Spleen (tissue), 7 donors: Measurements from ENCODE around the gene NUDT14.

ENCODE experiments used
- CTCF ChIP-seq, 11 experiments: fragments of 200-600 bp in 7 of 11; fragments of 450-650 bp in 4 of 11; sonication (generic) in 4 of 11; IDR thresholded peaks in 8 of 11; conservative IDR thresholded peaks in 3 of 11; 1 replicate in 7 of 11; 2 replicates in 4 of 11; pipeline versions ENCODE4 v1.4.0 to v1.8.0; 2016 to 2021; ENCODE audit warnings: antibody characterized with exemption in 11 of 11, inconsistent platforms in 4 of 11, mild to moderate bottlenecking in 1 of 11
- POLR2A ChIP-seq, 3 donors: fragments of 450-650 bp; IDR thresholded peaks; one replicate each; pipeline ENCODE4 v1.5.1; 2017; ENCODE audit warnings: antibody characterized with exemption in 3 of 3, mild to moderate bottlenecking in 1 of 3
- donor health status: DM: no; HTN: no; CAD: no; lungs with moderate emphysema.
- donor health status: DM: no; HTN: no; CAD: no.
- donor health status: DM: no; HTN: no; CAD: no.

GRCh38 chr14:105139831-105140239, 41.3 kb downstream of the NUDT14 start:
- TF ChIP-seq CTCF (IDR thresholded peaks at IDR 0.05 in 8 of 11, conservative IDR thresholded peaks at IDR 0.05 in 3 of 11) = no peak
- TF ChIP-seq POLR2A (IDR thresholded peaks at IDR 0.05) = no peak
